DMS153 treated with DMSO at 0.1 percent for 48 hours (cell line): Measurements from ENCODE around the gene SYN1.

Source experiments
- DNase-seq: peaks from one replicate; lab custom pipeline; 2025; ENCODE audit not compliant: unreplicated experiment; lab: John Stamatoyannopoulos, UW

Gene SYN1

GRCh38 chrX:47539860-47540259 lies 79.8 kb downstream of the SYN1 start:
- DNase-seq = no peak

GRCh38 chrX:47530049-47530448 lies 89.6 kb downstream of the SYN1 start:
- no peak for DNase-seq

- no peak for DNase-seq
Measured at GRCh38 chrX:47529548-47529947, 90.1 kb downstream of the SYN1 start.

- no peak for DNase-seq
Measured at GRCh38 chrX:47523713-47524166, 95.9 kb downstream of the SYN1 start.

- DNase-seq = peak; percentile 36
Measured at GRCh38 chrX:47523297-47523696, 96.4 kb downstream of the SYN1 start.
